ENCODE data around the gene IL15.
A peak's percentile ranks its signal among the peaks of the same experiment; 100 is the strongest.
"Not testable (repeated sequence)": the region's sequence is repeated elsewhere in the genome, so short reads cannot be mapped to it uniquely, and the experiment has no call there.

IL15 gene

GRCh38 chr4:141636082-141636770 is at the start of gene IL15:
TSS of gene IL15 (plus strand) at chr4:141636583. CDS start at chr4:141719465, 82,882 bp downstream.
- peak; percentile 13 for DNase-seq

GRCh38 chr4:141587897-141588296 is 48.5 kb upstream of the IL15 start:
- DNase-seq: no peak

- no peak for DNase-seq
These were observed 40.9 kb upstream of the IL15 start for GRCh38 chr4:141595531-141595930.

- DNase-seq: no peak
These were observed 36.5 kb upstream of the IL15 start for GRCh38 chr4:141599853-141600252.

GRCh38 chr4:141604683-141605082 is 31.7 kb upstream of the IL15 start:
- DNase-seq: not testable (repeated sequence)

GRCh38 chr4:141605425-141605856 is 30.9 kb upstream of the IL15 start:
- DNase-seq: no peak

- DNase-seq: no peak
These were observed 27.1 kb upstream of the IL15 start for GRCh38 chr4:141609243-141609642.

- no peak for DNase-seq
These were observed 26.0 kb upstream of the IL15 start for GRCh38 chr4:141610365-141610764.

GRCh38 chr4:141614878-141615586 is 21.4 kb upstream of the IL15 start:
- no peak for DNase-seq

GRCh38 chr4:141615587-141615918 is 20.8 kb upstream of the IL15 start:
- DNase-seq: not testable (repeated sequence)

GRCh38 chr4:141620715-141621114 is 15.7 kb upstream of the IL15 start:
- DNase-seq: no peak

- no peak for DNase-seq
These were observed 11.4 kb upstream of the IL15 start for GRCh38 chr4:141625023-141625422.

- no peak for DNase-seq
These were observed 5.5 kb upstream of the IL15 start for GRCh38 chr4:141630854-141631253.

GRCh38 chr4:141635736-141636081 is 674 bp upstream of the IL15 start:
- no peak for DNase-seq

GRCh38 chr4:141636771-141637460 is 533 bp downstream of the IL15 start:
- DNase-seq: peak; percentile 16

GRCh38 chr4:141637565-141637964 is 1.2 kb downstream of the IL15 start:
- no peak for DNase-seq

GRCh38 chr4:141638230-141638629 is 1.8 kb downstream of the IL15 start:
- DNase-seq: no peak

- no peak for DNase-seq
These were observed 4.3 kb downstream of the IL15 start for GRCh38 chr4:141640696-141641095.

GRCh38 chr4:141642063-141642462 is 5.7 kb downstream of the IL15 start:
- DNase-seq: no peak

GRCh38 chr4:141642711-141643110 is 6.3 kb downstream of the IL15 start:
- DNase-seq: no peak

- DNase-seq: no peak
These were observed 7.2 kb downstream of the IL15 start for GRCh38 chr4:141643557-141643956.

GRCh38 chr4:141645611-141646340 is 9.4 kb downstream of the IL15 start:
- no peak for DNase-seq

- DNase-seq: no peak
These were observed 10.6 kb downstream of the IL15 start for GRCh38 chr4:141646969-141647368.
